K562 (cell line): ENCODE measurements around the gene WWC2. TPM values are rescaled to one million over a fixed set of nuclear protein-coding genes. Genes with fewer than 3 reads are reported as not detected.

Experiments used
- ATAC-seq: fragments of 200-7000 bp; cut with Tn5 transposase; 3 replicates; pipeline ENCODE4 v1.9.1; 2020; ENCODE audit warnings: moderate library complexity
- BruUV-seq: library from RNA; stranded (reverse); fragments of 400-500 nt; replicated peaks from 2 replicates; lab custom pipeline; 2021; lab: Mats Ljungman, UMichigan
- CTCF ChIA-PET: fragments of 300-600 bp; formaldehyde crosslinking; extraction: SDS; loops from one replicate; lab custom pipeline; 2021; ENCODE audit warnings: low intra/inter-chr PET ratio; lab: Yijun Ruan, JAX
- POLR2A ChIA-PET: fragments of 300-600, 350-650 bp; sonication (Branson Sonifier 250); formaldehyde crosslinking; extraction: SDS; loops from one replicate; lab custom pipeline; 2021; ENCODE audit warnings: antibody characterized with exemption, inconsistent platforms; lab: Yijun Ruan, JAX
- DNase-seq, 4 experiments: peaks; one replicate each; pipeline versions ENCODE4 v3.0.0 to v3.0.0-alpha.2; 2011 to 2018; ENCODE audit warnings: low spot score in 3 of 4, mixed read lengths in 3 of 4; ENCODE audit errors: extremely low read depth in 1 of 4
- FAIRE-seq: peaks from 2 replicates; lab custom pipeline; 2011; peaks lifted over from hg19 to GRCh38; lab: Jason Lieb, UNC
- H2AFZ ChIP-seq: 2 replicates; pipeline ENCODE4 v1.6.0; 2011; ENCODE audit warnings: low read depth, low read length, control low read depth, inconsistent platforms
- H3K27ac ChIP-seq: fragments of 200-600 bp; 3 replicates; pipeline ENCODE4 v1.8.0; 2011; ENCODE audit warnings: low read depth, mild to moderate bottlenecking, control low read depth, inconsistent platforms, low read length, moderate library complexity, mixed read lengths; ENCODE audit errors: extremely low read depth
- H3K27me3 ChIP-seq, 2 experiments: fragments of 300-600 bp in 1 of 2; 2 replicates in 1 of 2; 3 replicates in 1 of 2; pipeline versions ENCODE4 v1.6.0 to v1.8.0; 2011; ENCODE audit warnings: inconsistent platforms in 2 of 2, low read length in 2 of 2, mild to moderate bottlenecking in 1 of 2, mixed read lengths in 1 of 2, moderate library complexity in 1 of 2; ENCODE audit not compliant: control insufficient read depth in 2 of 2, insufficient read depth in 2 of 2
- H3K36me3 ChIP-seq: fragments of 300-600 bp; 3 replicates; pipeline ENCODE4 v1.8.0; 2011; ENCODE audit warnings: mild to moderate bottlenecking, low read length, inconsistent platforms; ENCODE audit not compliant: control insufficient read depth, insufficient read depth
- H3K4me1 ChIP-seq, 2 experiments: fragments of 200-600 bp in 1 of 2; replicated peaks in 1 of 2; 2 replicates in 1 of 2; 3 replicates in 1 of 2; pipeline versions ENCODE4 v1.5.1 to v1.8.0; 2011; ENCODE audit warnings: inconsistent platforms in 2 of 2, low read length in 2 of 2, mild to moderate bottlenecking in 1 of 2, mixed read lengths in 1 of 2, moderate library complexity in 1 of 2; ENCODE audit not compliant: control insufficient read depth in 2 of 2, insufficient read depth in 2 of 2
- H3K4me2 ChIP-seq: 2 replicates; pipeline ENCODE4 v1.6.1; 2011; ENCODE audit warnings: low read length, control low read depth, inconsistent platforms, mixed read lengths; ENCODE audit not compliant: insufficient read depth
- H3K4me3 ChIP-seq: fragments of 200-600 bp; sonication (generic), shearing (Covaris generic); 2 replicates; pipeline ENCODE4 v1.5.1; 2016; ENCODE audit warnings: control low read depth, inconsistent platforms
- H3K79me2 ChIP-seq: fragments of 200-600 bp; 3 replicates; pipeline ENCODE4 v1.8.0; 2011; ENCODE audit warnings: low read length, inconsistent platforms; ENCODE audit not compliant: control insufficient read depth, insufficient read depth
- H3K9ac ChIP-seq, 2 experiments: 2 replicates each; pipeline versions ENCODE4 v1.6.0 to v1.6.1; 2011; ENCODE audit warnings: low read depth in 2 of 2, low read length in 2 of 2, control low read depth in 1 of 2, inconsistent platforms in 1 of 2, mild to moderate bottlenecking in 1 of 2, mixed read lengths in 1 of 2; ENCODE audit not compliant: insufficient read depth in 1 of 2
- H3K9me1 ChIP-seq: one replicate; pipeline ENCODE4 v1.6.0; 2011; ENCODE audit warnings: inconsistent platforms, mild to moderate bottlenecking, low read length, moderate library complexity; ENCODE audit not compliant: control insufficient read depth, insufficient read depth
- H3K9me3 ChIP-seq: replicated peaks from 2 replicates; pipeline ENCODE4 v1.5.1; 2011; ENCODE audit warnings: low read depth, low read length, inconsistent platforms; ENCODE audit not compliant: control insufficient read depth, insufficient read depth
- H4K20me1 ChIP-seq: replicated peaks from 2 replicates; pipeline ENCODE4 v1.6.1; 2011; ENCODE audit warnings: low read length, inconsistent platforms, mixed read lengths; ENCODE audit not compliant: control insufficient read depth, insufficient read depth
- BRCA1 ChIP-seq, 2 experiments: fragments of 450-650 bp in 1 of 2; sonication (generic) in 1 of 2; formaldehyde crosslinking in 1 of 2; IDR thresholded peaks; 2 replicates each; pipeline versions ENCODE4 v1.5.0 to v1.6.1; 2017 to 2020; ENCODE audit warnings: mild to moderate bottlenecking in 1 of 2, missing genetic modification reagents in 1 of 2
- BRF1 ChIP-seq: IDR thresholded peaks from 3 replicates; pipeline ENCODE4 v1.6.1; 2011; ENCODE audit warnings: borderline replicate concordance, mild to moderate bottlenecking; ENCODE audit not compliant: insufficient read length; ENCODE audit errors: extremely low read depth
- CLOCK ChIP-seq: fragments of 250-450 bp; sonication (Bioruptor Pico); IDR thresholded peaks from 2 replicates; pipeline ENCODE4 v1.4.0; 2020; ENCODE audit warnings: mild to moderate bottlenecking, moderate library complexity, borderline replicate concordance
- GABPA ChIP-seq: fragments of 200-800 bp; sonication (Bioruptor generic); conservative IDR thresholded peaks from 2 replicates; pipeline ENCODE4 v1.6.1; 2016; ENCODE audit warnings: low read depth, missing genetic modification characterization, missing compliant biosample characterization
- HDAC2 ChIP-seq: fragments of 450-650 bp; IDR thresholded peaks from 2 replicates; pipeline ENCODE4 v1.6.1; 2016; ENCODE audit warnings: mild to moderate bottlenecking
- HNRNPLL ChIP-seq: fragments of 200-400 bp; formaldehyde crosslinking; IDR thresholded peaks from 2 replicates; pipeline ENCODE4 v1.6.1; 2017; ENCODE audit warnings: low read length, low read depth, mild to moderate bottlenecking; ENCODE audit not compliant: poor library complexity, severe bottlenecking
- MEF2D ChIP-seq: conservative IDR thresholded peaks from 2 replicates; pipeline ENCODE4 v1.6.1; 2016; ENCODE audit warnings: low read depth, missing genetic modification characterization, missing compliant biosample characterization
- NFE2 ChIP-seq: IDR thresholded peaks from 2 replicates; pipeline ENCODE4 v1.6.1; 2014; ENCODE audit warnings: antibody characterized with exemption, low read depth
- RUNX1 ChIP-seq: sonication (generic); IDR thresholded peaks from 2 replicates; pipeline ENCODE4 v1.6.1; 2016; ENCODE audit warnings: antibody characterized with exemption, low read depth
- SLC30A9 ChIP-seq: fragments of 250-450 bp; sonication (Bioruptor Pico); IDR thresholded peaks from 2 replicates; pipeline ENCODE4 v1.8.0; 2022; ENCODE audit warnings: mild to moderate bottlenecking, moderate library complexity
- SUPT5H ChIP-seq: fragments of 450-650 bp; IDR thresholded peaks from 2 replicates; pipeline ENCODE4 v1.6.1; 2016
- ZNF146 ChIP-seq: IDR thresholded peaks from one replicate; pipeline ENCODE4 v1.6.1; 2018; ENCODE audit warnings: missing compliant biosample characterization; ENCODE audit not compliant: unreplicated experiment
- ZNF282 ChIP-seq: sonication (generic); formaldehyde crosslinking; IDR thresholded peaks from 2 replicates; pipeline ENCODE4 v1.8.1; 2023; ENCODE audit warnings: missing genetic modification reagents
- ZNF780A ChIP-seq: fragments of 250-450 bp; sonication (Bioruptor Pico); IDR thresholded peaks from 2 replicates; pipeline ENCODE4 v1.5.0; 2021; ENCODE audit warnings: mild to moderate bottlenecking
- WGBS: fragments of 100-300 bp; shearing (Covaris generic); methylation state at CpG from one replicate; pipeline ENCODE4 v1.1.6; 2016; ENCODE audit warnings: low coverage, mixed read lengths; ENCODE audit not compliant: insufficient coverage; ENCODE audit errors: missing lambda C conversion rate; 5-methylcytosine and 5-hydroxymethylcytosine counted together
- in situ Hi-C: fragments of 300-500 bp; cut with MboI; formaldehyde crosslinking; loops from 4 replicates; pipeline ENCODE4 v1.15.0; 2018; ENCODE audit warnings: inconsistent platforms, mixed read lengths
- intact Hi-C: fragments of 100-400 bp; cut with micrococcal nuclease; formaldehyde crosslinking; loops from 2 replicates; pipeline ENCODE4 v1.14.2; 2022
- polyA plus RNA-seq, 8 experiments: library from polyadenylated mRNA; depleted of rRNA in 4 of 8; stranded (reverse) in 5 of 8; unstranded in 3 of 8; fragments of >200 nt; fragmentation: Nextera tagmentation in 2 of 8; fragmentation: Illumina TruSeq in 1 of 8; extraction: Ambion mirVana in 2 of 8; extraction: Trizol in 1 of 8; gene quantifications; 2 replicates each; pipeline versions ENCODE4 v1.2.1 to v1.2.3, GENCODE V29; 2011 to 2014; ENCODE audit warnings: inconsistent platforms in 1 of 8, missing spikeins in 1 of 8
- total RNA-seq, 7 experiments: library from RNA; depleted of rRNA in 6 of 7; stranded (reverse); fragments of >200 nt in 6 of 7; fragmentation: Illumina TruSeq in 2 of 7; extraction: Trizol in 2 of 7; gene quantifications; 2 replicates each; pipeline versions ENCODE4 v1.2.1 to v1.2.3, GENCODE V29; 2011 to 2021; ENCODE audit warnings: low replicate concordance in 1 of 7

Gene WWC2
- total and polyA plus RNA-seq, 9 of the 15 experiments (the other 6 are each of a cell fraction or from before 2014, with no cell fraction given): 3.7 to 39.4 (median 19.6) TPM

DNA sequence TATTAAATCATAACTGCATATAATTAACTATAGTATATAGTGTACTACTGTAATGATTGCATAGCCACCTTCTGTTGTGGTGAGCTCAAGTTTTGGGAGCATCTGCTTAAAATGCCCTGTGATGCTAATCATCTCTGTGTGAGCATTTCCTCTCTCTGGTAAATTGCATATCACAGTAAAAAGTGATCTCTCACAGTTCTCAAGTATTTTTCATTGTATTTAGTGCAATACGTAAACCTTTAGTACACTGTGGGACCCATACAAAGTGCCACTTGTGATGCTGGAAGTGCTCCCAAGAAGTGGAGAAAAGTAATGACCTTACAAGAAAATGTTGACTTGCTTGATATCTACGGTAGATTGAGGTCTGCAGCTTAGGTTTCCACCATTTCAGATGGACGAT, 82.0 kb downstream of the WWC2 start (continued):
- no peak for TF ChIP-seq CLOCK (CRISPR knock-in tag)
- TF ChIP-seq HNRNPLL: no peak
- TF ChIP-seq BRF1: no peak
- no peak for TF ChIP-seq MEF2D
- no peak for TF ChIP-seq SUPT5H

GRCh38 chr4:183182873-183183725, 84.0 kb downstream of the WWC2 start:
- Histone ChIP-seq H3K27me3 (no peaks in the 10 kb centered on the region), H3K9ac (no peak overlapping the region; a peak in 1 of 4 replicates), H4K20me1 (no peaks in the 10 kb centered on the region), H3K4me2 (peak overlapping the region; percentile 61), H3K9me1 (no peaks in the 10 kb centered on the region), H2AFZ (peak overlapping the region; percentile 41; the same call in 1 of the 2 replicates), H3K4me1 (peaks cover 0 to 3% of the 10 kb centered on the region in 2 experiments; a peak in 3 of 5 replicates), H3K9me3 (peaks cover 5% of the 10 kb centered on the region; the same call in 1 of the 2 replicates), H3K79me2 (no peaks in the 10 kb centered on the region; the same call in 1 of the 3 replicates), H3K36me3 (no peaks in the 10 kb centered on the region), H3K4me3 (no peak overlapping the region), H3K27ac (peak overlapping the region; percentile 66; the same call in 2 of the 3 replicates)
- in situ Hi-C loops: no loop called here
- POLR2A ChIA-PET: interaction anchor here (1.4 kb wide), 1 partner anchor 30 kb away, joined by 3 read pairs; no protein-coding TSS in a partner anchor
- CTCF ChIA-PET: no interaction called here
- BruUV-seq: no TSS peak
- FAIRE-seq (peak; percentile 96), ATAC-seq (peak; percentile 98), DNase-seq (peak in 2 of 4 experiments; percentile 44 to 85)
- 30% methylated on average over 13 of the region's 14 CpGs for WGBS
- intact Hi-C loops: no loop called here
- TF ChIP-seq SLC30A9: no peak
- no peak for TF ChIP-seq ZNF146
- TF ChIP-seq ZNF780A (CRISPR knock-in tag): no peak
- no peak for TF ChIP-seq BRCA1 (IDR thresholded peaks at IDR 0.05)
- TF ChIP-seq BRCA1 (CRISPR knock-in tag; IDR thresholded peaks at IDR 0.05): no peak
- no peak for TF ChIP-seq RUNX1
- TF ChIP-seq GABPA: peak; percentile 67
- peak; percentile 77 for TF ChIP-seq HDAC2
- no peak for TF ChIP-seq ZNF282
- TF ChIP-seq NFE2: peak; percentile 44
